H9 (cell line): ENCODE measurements around the gene FGD6. TPM values are rescaled to one million over a fixed set of nuclear protein-coding genes. Genes with fewer than 3 reads are reported as not detected.

ENCODE experiments used
- DNase-seq: peaks from one replicate; pipeline ENCODE4 v3.0.0-alpha.2; 2017
- H2AFZ ChIP-seq: one replicate; pipeline ENCODE4 v1.6.1; 2013; ENCODE audit warnings: mild to moderate bottlenecking, low read length, control low read depth, moderate library complexity
- H2AK5ac ChIP-seq: 2 replicates; pipeline ENCODE4 v1.6.1; 2013; ENCODE audit warnings: low read length, control low read depth, mixed read lengths; ENCODE audit not compliant: insufficient read length
- H2BK120ac ChIP-seq: one replicate; pipeline ENCODE4 v1.6.1; 2013; ENCODE audit warnings: low read depth, mild to moderate bottlenecking, low read length, control low read depth, inconsistent platforms; ENCODE audit not compliant: poor library complexity, severe bottlenecking
- H2BK12ac ChIP-seq: 2 replicates; pipeline ENCODE4 v1.6.1; 2013; ENCODE audit warnings: low read length, control low read depth, mixed read lengths, low read depth; ENCODE audit not compliant: insufficient read length
- H2BK15ac ChIP-seq: 2 replicates; pipeline ENCODE4 v1.6.1; 2013; ENCODE audit warnings: low read depth, low read length, control low read depth
- H2BK20ac ChIP-seq: one replicate; pipeline ENCODE4 v1.6.1; 2013; ENCODE audit warnings: low read depth, mild to moderate bottlenecking, low read length, control low read depth, inconsistent platforms; ENCODE audit not compliant: poor library complexity, severe bottlenecking
- H2BK5ac ChIP-seq: 2 replicates; pipeline ENCODE4 v1.6.1; 2013; ENCODE audit warnings: low read length, control low read depth, mixed read lengths; ENCODE audit not compliant: insufficient read length
- H3K14ac ChIP-seq: 2 replicates; pipeline ENCODE4 v1.6.1; 2013; ENCODE audit warnings: low read length, control low read depth; ENCODE audit not compliant: insufficient read depth
- H3K18ac ChIP-seq: 2 replicates; pipeline ENCODE4 v1.6.1; 2013; ENCODE audit warnings: low read depth, mild to moderate bottlenecking, mixed read lengths, low read length, control low read depth; ENCODE audit not compliant: insufficient read length
- H3K23ac ChIP-seq: 2 replicates; pipeline ENCODE4 v1.6.1; 2013; ENCODE audit warnings: low read length, control low read depth, mixed read lengths, low read depth; ENCODE audit not compliant: insufficient read length
- H3K23me2 ChIP-seq: 2 replicates; pipeline ENCODE4 v1.6.1; 2013; ENCODE audit warnings: low read depth, mild to moderate bottlenecking, mixed read lengths, low read length, control low read depth; ENCODE audit not compliant: insufficient read length, poor library complexity, severe bottlenecking
- H3K27ac ChIP-seq: 2 replicates; pipeline ENCODE4 v1.5.1; 2013; ENCODE audit warnings: low read length, control low read depth, mixed read lengths, low read depth; ENCODE audit not compliant: insufficient read length
- H3K27me3 ChIP-seq: 2 replicates; pipeline ENCODE4 v1.6.1; 2013; ENCODE audit warnings: low read length, control low read depth, inconsistent platforms; ENCODE audit not compliant: insufficient read depth
- H3K4ac ChIP-seq: 2 replicates; pipeline ENCODE4 v1.6.1; 2013; ENCODE audit warnings: low read depth, mild to moderate bottlenecking, control low read depth, inconsistent platforms, low read length, moderate library complexity
- H3K4me1 ChIP-seq: 2 replicates; pipeline ENCODE4 v1.6.1; 2013; ENCODE audit warnings: low read length, control low read depth, inconsistent platforms; ENCODE audit not compliant: insufficient read depth
- H3K4me2 ChIP-seq: 2 replicates; pipeline ENCODE4 v1.6.1; 2013; ENCODE audit warnings: low read length, control low read depth, mixed read lengths; ENCODE audit not compliant: insufficient read length, insufficient read depth
- H3K56ac ChIP-seq: 2 replicates; pipeline ENCODE4 v1.6.1; 2013; ENCODE audit warnings: low read depth, mild to moderate bottlenecking, mixed read lengths, low read length, control low read depth; ENCODE audit not compliant: insufficient read length
- H3K79me1 ChIP-seq: 2 replicates; pipeline ENCODE4 v1.6.1; 2013; ENCODE audit warnings: low read depth, mild to moderate bottlenecking, moderate library complexity, low read length, control low read depth, inconsistent platforms; ENCODE audit not compliant: insufficient read depth, poor library complexity, severe bottlenecking
- H3K79me2 ChIP-seq: 2 replicates; pipeline ENCODE4 v1.6.1; 2013; ENCODE audit warnings: low read length, control low read depth, inconsistent platforms; ENCODE audit not compliant: insufficient read depth
- H3K9ac ChIP-seq: 2 replicates; pipeline ENCODE4 v1.6.1; 2013; ENCODE audit warnings: low read length, control low read depth, mixed read lengths; ENCODE audit not compliant: insufficient read length; ENCODE audit errors: extremely low read depth
- H3K9me3 ChIP-seq: one replicate; pipeline ENCODE4 v1.6.1; 2013; ENCODE audit warnings: low read depth, low read length, inconsistent platforms; ENCODE audit not compliant: control insufficient read depth
- H3T11ph ChIP-seq: one replicate; pipeline ENCODE4 v1.6.1; 2013; ENCODE audit warnings: mild to moderate bottlenecking, low read length, control low read depth, inconsistent platforms
- H4K20me1 ChIP-seq: one replicate; pipeline ENCODE4 v1.6.1; 2013; ENCODE audit not compliant: control insufficient read depth, insufficient read length, insufficient read depth
- H4K5ac ChIP-seq: 2 replicates; pipeline ENCODE4 v1.6.1; 2013; ENCODE audit warnings: low read depth, mild to moderate bottlenecking, mixed read lengths, low read length, control low read depth; ENCODE audit not compliant: insufficient read length
- H4K8ac ChIP-seq: replicated peaks from 2 replicates; pipeline ENCODE4 v1.6.1; 2013; ENCODE audit warnings: low read length, control low read depth, mixed read lengths, low read depth; ENCODE audit not compliant: insufficient read length
- H4K91ac ChIP-seq: 2 replicates; pipeline ENCODE4 v1.6.1; 2013; ENCODE audit warnings: low read depth, mild to moderate bottlenecking, moderate library complexity, mixed read lengths, low read length, control low read depth; ENCODE audit not compliant: insufficient read length
- H3K27ac Mint-ChIP-seq, 3 experiments: 2 replicates in 2 of 3; 3 replicates in 1 of 3; pipeline ENCODE4 v1.8.0; 2020 to 2021; ENCODE audit warnings: mixed read lengths in 3 of 3, mild to moderate bottlenecking in 1 of 3, moderate library complexity in 1 of 3
- H3K27me3 Mint-ChIP-seq: 2 replicates; pipeline ENCODE4 v1.8.0; 2021; ENCODE audit warnings: low read depth, mild to moderate bottlenecking, moderate library complexity, mixed read lengths
- H3K36me3 Mint-ChIP-seq, 3 experiments: 2 replicates in 2 of 3; 3 replicates in 1 of 3; pipeline ENCODE4 v1.8.0; 2020 to 2021; ENCODE audit warnings: low read depth in 3 of 3, mixed read lengths in 3 of 3; ENCODE audit not compliant: insufficient read depth in 1 of 3
- H3K4me1 Mint-ChIP-seq, 2 experiments: 2 replicates each; pipeline ENCODE4 v1.8.0; 2020; ENCODE audit warnings: mixed read lengths in 2 of 2
- H3K4me3 Mint-ChIP-seq, 2 experiments: 2 replicates in 1 of 2; 3 replicates in 1 of 2; pipeline ENCODE4 v1.8.0; 2020 to 2021; ENCODE audit warnings: mild to moderate bottlenecking in 2 of 2, mixed read lengths in 2 of 2, moderate library complexity in 1 of 2
- H3K9me3 Mint-ChIP-seq, 2 experiments: 2 replicates in 1 of 2; 3 replicates in 1 of 2; pipeline ENCODE4 v1.8.0; 2020; ENCODE audit warnings: mild to moderate bottlenecking in 2 of 2, mixed read lengths in 2 of 2, moderate library complexity in 1 of 2
- WGBS: extraction: QIAGEN DNeasy Blood & Tissue Kit; methylation state at CpG from one replicate; pipeline ENCODE4 v1.1.7; 2013; ENCODE audit warnings: missing lambda C conversion rate, low lambda C conversion rate, mixed read lengths; ENCODE audit not compliant: insufficient read length; ENCODE audit errors: extremely low coverage; 5-methylcytosine and 5-hydroxymethylcytosine counted together
- total RNA-seq: library from RNA; stranded (reverse); gene quantifications from 2 replicates; pipeline ENCODE4 v1.2.1, GENCODE V29; 2021
- TF ChIP-seq, protein P1 (sequence below): fragments of 200-600 bp; sonication (generic); conservative IDR thresholded peaks from 3 replicates; pipeline ENCODE4 v1.8.0; 2021; ENCODE audit warnings: antibody characterized with exemption, mild to moderate bottlenecking

Gene FGD6
- total RNA-seq, 1 experiment from 2014 or later, result 39.5 TPM

DNA sequence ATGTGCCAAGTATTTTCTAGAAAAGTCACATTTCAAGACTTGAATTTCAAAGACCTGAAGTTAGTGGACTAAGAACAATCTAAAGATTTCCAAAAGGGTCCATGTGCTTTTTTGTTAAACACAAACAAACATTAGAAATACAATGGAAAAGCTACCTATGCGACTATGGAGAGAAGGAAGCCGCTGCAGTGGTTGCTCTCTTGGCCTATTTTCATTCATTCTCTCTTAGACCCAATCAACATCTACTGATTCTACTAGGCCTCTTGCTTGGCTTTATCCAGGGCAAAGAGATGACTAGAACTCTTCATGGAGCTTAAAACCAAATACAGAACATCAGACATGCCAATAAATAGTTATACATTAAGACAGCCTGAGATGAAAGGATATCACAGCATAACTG is 9.9 kb downstream of the FGD6 start:
- H3K4me3 Mint-ChIP-seq, result peak overlapping the region; percentile 5 to 6; a peak in 2 of 5 replicates
- no peak for DNase-seq
- no peak overlapping the region for H2BK120ac ChIP-seq
- no peak overlapping the region for H4K8ac ChIP-seq
- H2AFZ ChIP-seq, result no peak overlapping the region
- TF ChIP-seq, protein P1, sequence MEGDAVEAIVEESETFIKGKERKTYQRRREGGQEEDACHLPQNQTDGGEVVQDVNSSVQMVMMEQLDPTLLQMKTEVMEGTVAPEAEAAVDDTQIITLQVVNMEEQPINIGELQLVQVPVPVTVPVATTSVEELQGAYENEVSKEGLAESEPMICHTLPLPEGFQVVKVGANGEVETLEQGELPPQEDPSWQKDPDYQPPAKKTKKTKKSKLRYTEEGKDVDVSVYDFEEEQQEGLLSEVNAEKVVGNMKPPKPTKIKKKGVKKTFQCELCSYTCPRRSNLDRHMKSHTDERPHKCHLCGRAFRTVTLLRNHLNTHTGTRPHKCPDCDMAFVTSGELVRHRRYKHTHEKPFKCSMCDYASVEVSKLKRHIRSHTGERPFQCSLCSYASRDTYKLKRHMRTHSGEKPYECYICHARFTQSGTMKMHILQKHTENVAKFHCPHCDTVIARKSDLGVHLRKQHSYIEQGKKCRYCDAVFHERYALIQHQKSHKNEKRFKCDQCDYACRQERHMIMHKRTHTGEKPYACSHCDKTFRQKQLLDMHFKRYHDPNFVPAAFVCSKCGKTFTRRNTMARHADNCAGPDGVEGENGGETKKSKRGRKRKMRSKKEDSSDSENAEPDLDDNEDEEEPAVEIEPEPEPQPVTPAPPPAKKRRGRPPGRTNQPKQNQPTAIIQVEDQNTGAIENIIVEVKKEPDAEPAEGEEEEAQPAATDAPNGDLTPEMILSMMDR, result no peak
- no peak overlapping the region for H2BK12ac ChIP-seq
- peaks cover 4% of the 10 kb centered on the region; the same call in 1 of the 2 replicates for H3K79me2 ChIP-seq
- H3K4me1 ChIP-seq, result peaks cover 27% of the 10 kb centered on the region
- no peak overlapping the region for H2BK20ac ChIP-seq
- no peak overlapping the region for H2BK15ac ChIP-seq
- H3K9ac ChIP-seq, result no peak overlapping the region
- H4K20me1 ChIP-seq, result no peaks in the 10 kb centered on the region
- H3K27me3 ChIP-seq, result no peaks in the 10 kb centered on the region
- H3K9me3 ChIP-seq, result no peaks in the 10 kb centered on the region
- no peak overlapping the region for H4K5ac ChIP-seq
- peaks cover 21 to 33% (median 30%) of the 10 kb centered on the region in 3 experiments for H3K36me3 Mint-ChIP-seq
- H3K4ac ChIP-seq, result no peak overlapping the region
- no peaks in the 10 kb centered on the region for H3K23me2 ChIP-seq
- H3K27ac ChIP-seq, result peak overlapping the region; percentile 39
- H3K9me3 Mint-ChIP-seq, result no peaks in the 10 kb centered on the region
- H3K56ac ChIP-seq, result no peak overlapping the region
- no peak overlapping the region for H3K23ac ChIP-seq
- H3K4me1 Mint-ChIP-seq, result peaks cover 72 to 75% of the 10 kb centered on the region in 2 experiments
- no peak overlapping the region for H3K14ac ChIP-seq
- H3K27ac Mint-ChIP-seq, result peak overlapping the region; percentile 78 to 89 (median 87)
- no peak overlapping the region for H2AK5ac ChIP-seq
- no peaks in the 10 kb centered on the region for H3K27me3 Mint-ChIP-seq
- peaks cover 3% of the 10 kb centered on the region for H3K79me1 ChIP-seq
- H2BK5ac ChIP-seq, result no peak overlapping the region
- no peak overlapping the region for H4K91ac ChIP-seq
- H3T11ph ChIP-seq, result no peak overlapping the region
- WGBS, result no CpG with 5 or more reads among the region's 2 CpGs
- H3K4me2 ChIP-seq, result peak overlapping the region; percentile 6
- no peak overlapping the region for H3K18ac ChIP-seq
